HG03342 (cell line): Measurements from ENCODE around the gene LPCAT1.

ENCODE experiments used
- ATAC-seq: cut with Tn5 transposase; IDR thresholded peaks from one replicate; pipeline ENCODE4 v1.9.1; 2021; ENCODE audit warnings: mild to moderate bottlenecking, moderate library complexity; ENCODE audit not compliant: unreplicated experiment

The LPCAT1 gene

DNA sequence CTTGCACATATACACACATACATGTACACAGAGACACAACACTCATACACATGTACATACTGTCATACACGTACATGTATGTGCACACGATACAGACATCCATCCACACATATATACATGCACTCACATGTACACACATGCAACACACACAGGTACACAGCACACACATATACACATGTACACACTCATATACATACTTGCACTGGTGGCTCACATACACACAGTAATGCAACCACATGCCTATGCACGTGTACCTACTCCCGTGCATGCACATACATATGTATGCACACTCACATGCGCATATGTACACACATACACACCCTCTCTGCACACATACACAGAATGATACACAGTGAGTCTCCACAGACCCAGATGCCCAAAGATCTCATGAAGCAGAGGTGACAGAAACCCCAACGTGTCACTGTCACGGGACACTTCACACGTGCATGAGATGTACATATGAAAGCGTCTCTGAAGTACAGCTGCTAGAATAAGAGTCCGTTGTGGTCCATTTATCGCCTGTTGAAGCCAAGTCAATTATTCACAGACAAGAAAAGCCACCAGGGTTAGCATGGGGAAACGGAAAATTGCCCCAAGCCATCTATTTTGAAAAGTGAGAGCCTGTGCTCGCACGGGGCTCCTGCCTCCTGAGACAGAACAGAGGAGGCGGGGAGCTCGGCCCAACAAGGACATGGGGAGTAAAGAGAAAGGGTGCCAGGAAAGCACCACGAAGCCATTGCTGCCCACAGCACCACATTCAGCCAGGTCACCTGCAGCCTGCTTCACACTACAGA, 24.9 kb downstream of the LPCAT1 start:
- ATAC-seq = peak; percentile 39

DNA sequence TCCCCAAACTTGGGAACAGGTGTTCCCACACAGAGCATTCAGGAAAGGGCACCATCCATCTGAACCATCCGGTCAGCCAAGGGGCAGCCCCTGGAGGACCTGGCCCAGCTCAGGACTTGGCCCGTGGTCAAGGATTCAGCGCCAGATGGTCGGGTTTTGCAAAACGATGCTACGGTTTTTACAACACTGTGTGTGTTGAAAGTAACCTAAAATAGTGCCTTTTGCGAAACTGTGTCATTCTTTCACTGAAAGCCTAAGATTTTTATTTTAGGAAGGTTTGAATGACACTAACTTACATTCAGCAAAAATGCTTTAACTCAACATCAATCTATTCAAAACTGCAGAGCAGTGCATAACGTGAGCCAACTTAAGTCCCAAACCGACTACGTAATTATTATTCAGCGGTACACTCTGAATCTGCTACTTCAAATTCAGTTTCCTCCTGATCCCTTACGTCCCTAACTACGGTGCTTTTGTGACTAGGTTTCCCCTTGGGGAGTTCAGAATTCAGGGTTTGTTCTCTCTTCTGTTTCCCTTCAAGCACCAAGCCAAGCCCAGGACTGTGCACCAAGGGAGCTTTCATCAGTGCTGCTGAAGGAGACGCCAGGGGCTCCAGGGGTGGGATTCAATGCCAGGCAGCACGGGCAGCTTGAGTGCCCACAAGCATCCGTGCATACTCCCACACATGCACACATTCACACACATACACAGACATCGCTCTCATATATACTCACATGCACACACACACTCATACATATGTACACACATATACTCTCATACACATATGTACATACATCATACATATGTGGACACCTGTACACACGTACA, 25.8 kb downstream of the LPCAT1 start:
- peak; percentile 19 for ATAC-seq

DNA sequence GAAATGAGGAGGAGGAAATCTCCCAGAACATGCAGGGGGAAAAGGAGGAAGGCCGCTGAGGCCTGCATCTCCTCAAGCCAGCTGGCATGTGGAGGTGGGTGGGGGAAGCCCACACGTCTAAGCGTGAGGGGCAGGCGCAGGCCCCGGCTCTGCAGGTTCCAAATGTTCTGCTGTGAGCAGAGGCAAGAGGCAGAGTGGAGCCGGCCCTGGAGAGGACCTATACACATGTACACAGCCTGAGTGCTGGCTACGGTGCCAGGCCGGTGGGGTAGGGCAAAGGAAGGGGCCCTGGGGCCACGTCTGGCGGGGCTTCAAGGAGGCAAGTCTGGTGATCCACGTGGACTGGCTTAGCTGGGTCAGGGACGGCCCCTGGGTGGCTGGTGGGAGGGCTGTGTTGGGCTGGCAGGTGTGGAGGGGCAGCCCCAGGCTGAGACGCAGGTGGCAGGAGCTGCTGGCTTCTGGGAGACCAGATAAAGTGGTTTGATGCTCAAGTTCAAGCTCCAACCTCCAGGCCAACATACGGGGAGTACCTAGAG, 26.4 kb downstream of the LPCAT1 start:
- ATAC-seq = peak; percentile 27

DNA sequence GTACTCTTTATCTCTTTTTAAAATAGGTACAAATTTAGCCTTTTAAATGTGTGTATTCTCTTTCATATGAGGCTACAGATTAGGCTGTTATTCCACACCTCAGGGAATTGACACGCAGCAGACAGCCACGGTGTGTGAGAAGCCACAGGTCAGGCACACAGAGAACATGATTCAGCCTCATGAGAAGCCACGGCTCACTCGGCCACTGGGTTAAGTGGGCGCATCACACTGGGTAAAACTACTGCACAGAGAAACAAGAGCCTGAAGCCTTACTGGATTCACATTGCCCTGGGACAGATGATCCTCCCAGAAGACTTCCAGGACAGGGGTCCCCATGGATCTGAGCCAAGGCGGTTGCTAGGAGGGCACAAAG, 28.2 kb downstream of the LPCAT1 start:
- no peak for ATAC-seq

DNA sequence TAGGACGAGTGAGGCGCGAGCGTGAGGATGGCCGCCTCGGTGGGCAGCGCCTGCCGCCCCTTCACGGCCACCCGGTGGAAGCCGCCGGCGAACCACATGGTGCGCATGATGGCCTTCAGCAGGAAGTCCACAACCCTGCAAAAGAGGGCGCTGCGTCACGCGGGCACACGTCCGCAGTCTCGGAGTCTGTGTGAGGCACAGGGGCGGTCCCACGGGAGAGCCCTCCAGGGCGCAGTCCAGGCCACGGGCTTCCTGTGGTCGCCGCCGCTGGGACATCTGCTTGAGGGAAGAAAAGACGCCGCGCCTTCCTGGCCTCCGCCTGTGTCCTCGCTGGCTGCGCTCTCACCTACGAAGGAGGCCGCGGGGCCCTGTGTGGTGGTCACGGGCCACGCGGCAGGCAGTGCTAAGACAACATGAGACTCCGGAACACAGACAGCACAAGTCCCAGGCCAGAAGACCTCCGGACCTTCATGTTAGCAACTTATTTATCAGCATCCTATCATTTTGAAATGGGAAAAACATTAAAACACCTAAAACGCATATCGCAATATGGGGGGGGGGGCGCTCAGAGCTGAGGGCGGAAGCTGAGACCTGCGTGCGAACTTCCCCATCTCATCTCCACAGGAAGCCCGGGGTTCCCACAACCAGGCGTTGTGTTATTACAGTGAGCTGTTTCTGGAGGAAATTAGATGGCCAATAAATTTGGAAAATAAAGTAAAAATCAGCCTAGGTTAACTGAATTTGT, 28.8 kb downstream of the LPCAT1 start:
- no peak for ATAC-seq

DNA sequence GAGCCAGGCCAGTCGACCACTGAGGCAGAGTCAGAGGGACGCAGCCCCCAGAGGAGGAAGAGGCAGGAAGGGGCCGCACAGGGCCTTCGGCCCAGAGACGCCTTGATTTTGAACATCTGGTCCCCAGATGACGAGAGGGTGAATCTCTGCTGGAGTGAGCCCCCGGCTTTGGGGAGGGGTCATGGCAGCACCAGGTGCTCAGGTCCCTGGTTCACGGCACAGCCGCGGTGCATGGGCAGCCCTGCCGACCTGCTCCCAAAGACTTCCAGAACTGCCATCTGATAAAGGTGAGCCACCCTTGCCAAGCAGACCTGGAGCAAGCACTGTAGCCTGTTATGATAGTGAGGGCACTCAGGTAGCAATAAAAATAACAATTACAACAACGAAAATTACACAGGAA, 29.8 kb downstream of the LPCAT1 start:
- ATAC-seq = no peak

DNA sequence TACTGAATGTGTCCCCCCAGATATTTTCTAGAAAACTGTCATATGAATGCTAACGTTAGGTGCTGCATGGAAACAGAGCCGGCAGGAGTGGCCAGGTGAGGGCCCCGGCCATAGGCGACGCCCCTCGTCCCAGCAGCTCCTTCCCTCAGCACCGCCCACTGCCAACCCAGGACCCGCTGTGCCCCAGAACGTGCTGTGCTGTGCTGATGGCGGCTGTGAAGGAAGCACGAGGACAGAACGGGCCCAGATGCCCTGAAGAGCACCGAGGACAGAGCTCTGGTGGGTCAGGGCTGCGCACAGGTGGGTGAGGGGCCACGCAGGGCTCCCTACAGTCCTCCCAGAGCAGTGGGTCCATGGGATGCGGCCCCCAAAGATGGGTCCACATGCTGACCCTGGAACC, 30.3 kb downstream of the LPCAT1 start:
- ATAC-seq = no peak

DNA sequence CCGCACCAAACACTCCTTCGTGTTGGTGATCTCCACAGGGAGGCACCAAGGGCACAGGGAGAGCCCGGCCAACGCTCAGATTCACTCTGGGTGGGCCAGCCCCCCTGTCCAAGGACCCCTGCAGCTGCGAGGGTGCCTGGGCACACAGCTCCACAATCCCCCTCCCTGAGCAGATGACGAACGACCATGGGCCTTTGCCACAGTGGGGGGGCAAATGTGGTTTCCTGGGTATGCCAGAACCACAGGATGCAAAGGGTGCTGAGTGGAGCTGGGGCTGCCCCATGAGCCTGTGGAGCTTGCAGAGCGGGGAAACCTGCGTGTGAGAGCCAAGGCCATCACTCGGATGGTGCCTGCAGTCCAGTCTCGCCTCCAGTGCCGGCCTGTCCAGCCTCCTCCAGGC, 31.0 kb downstream of the LPCAT1 start:
- ATAC-seq = no peak

DNA sequence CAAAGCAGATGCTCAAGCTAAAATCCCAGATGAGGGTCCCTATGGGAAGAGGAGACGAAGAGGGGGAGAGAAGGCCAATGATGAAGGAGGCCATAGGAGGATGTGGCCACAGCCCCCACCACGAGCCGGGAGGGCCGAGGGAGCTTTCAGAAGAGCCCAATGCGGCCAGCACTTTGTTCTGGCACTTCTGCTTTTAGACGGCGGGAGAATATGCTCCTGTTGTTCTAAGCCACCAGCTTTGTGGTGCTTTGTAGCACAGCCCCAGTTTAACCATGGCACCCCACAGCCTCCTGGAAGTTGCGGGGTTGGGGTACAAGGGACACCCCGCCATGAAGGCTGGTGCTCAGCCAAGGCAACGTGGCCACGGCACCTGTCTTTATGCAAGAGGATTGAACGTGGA, 33.4 kb downstream of the LPCAT1 start:
- no peak for ATAC-seq

DNA sequence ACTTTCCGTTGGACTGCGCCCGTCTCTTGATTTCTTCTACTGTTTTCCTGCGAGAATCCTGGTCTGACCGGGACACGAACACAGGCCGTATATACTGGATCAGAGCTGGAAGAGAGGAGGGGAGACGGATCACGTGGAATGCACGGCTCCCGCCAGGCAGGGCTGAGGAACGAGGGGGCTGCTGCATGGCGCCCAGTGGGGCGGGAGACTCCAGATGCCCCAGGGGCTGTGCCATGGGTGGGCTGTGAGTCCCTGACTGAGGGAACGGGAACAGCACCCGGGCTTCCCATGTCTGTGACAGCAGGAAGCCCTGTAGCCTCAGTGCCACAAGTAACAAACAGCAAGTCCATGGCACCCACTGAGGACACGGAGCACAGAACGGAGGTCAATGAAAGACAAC, 34.0 kb downstream of the LPCAT1 start:
- no peak for ATAC-seq

DNA sequence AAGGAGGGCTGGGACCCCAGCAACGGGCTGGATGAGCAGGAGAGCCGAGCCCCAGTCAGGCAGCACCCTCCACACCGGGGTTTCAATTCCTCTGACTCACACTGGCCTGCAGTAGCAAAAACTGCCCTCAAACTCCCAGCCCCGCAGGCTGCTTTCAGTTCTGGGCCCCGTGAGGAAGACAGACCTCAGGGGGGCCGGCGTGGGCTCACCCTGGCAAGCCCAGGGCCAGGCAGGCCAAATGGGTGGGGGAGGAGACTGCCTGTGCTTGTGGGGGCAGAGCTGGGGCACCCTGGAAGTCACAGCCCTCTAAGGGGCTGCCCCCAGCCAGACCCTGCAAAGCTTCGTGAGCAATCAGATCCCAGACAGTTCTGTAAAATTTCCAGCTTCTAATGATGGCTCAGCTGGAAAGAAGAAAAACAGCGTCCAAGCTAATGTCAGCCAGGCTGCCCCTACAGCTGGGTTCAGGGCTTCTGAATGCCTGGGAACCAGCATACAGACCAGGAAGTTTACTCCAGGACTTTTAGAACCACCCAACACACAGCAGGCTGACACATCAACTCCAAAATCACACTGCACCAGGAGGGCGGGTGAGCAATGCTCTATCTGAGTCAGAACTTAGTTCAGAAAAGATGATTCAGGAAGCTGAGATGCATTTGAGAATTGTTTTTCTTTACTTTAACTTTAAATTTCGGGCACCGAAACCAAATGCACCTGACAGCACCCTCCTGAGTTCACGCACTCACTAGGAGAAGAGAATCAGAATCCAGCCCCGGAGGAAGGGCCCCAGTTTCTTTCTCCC, 34.7 kb downstream of the LPCAT1 start:
- peak; percentile 39 for ATAC-seq

DNA sequence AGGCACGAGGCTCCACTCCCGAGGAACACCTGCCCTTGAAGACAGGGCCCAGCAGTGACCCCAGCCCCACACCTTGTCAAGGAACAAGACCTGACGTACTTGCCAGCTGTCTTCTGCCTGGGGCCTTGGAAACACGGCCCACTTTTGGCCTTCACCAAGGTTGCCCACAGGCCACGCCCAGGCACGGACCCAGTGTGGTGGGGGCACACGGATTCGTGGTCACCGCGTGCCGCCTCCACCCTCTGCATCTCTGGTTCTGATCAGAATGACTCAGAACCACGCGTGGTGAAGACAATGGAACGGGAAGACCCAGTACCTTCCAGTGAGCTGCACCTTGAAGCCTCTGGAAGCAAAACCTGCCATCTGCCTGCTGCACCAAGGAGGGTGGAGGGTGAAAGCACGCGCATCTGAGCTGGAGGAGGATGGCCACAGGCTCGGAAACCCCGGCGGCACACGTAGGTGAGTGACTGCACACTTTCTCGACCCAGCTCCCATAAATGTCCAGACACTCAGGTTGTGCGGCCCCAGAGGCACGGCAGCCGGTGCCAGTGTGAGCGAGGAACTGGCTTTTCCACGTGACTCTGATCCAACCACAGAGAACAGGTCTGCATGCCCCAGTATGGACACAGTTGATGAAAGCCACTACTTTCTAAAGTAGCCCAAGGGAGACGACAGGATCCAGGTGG, 36.5 kb downstream of the LPCAT1 start:
- ATAC-seq = no peak

DNA sequence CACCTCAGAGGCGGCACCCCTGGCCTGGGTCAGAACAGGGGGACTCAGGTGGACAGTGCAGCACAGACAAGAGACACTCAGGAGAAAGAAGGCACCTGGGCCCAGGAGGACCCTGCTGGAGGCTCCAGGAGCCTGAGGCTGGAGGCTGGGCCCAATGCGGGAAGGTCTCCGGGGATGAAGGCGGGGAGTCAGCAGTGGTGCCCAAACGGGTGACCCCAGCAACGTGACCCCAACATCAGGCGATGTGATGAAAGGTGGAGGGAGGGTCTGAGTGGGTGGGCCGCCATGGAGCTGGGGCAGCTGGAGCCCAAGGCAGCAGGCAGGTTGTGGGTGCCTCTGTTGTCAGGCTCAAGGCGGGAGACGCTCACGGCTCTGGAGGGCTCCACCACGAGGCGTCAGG, 37.5 kb downstream of the LPCAT1 start:
- ATAC-seq = no peak

DNA sequence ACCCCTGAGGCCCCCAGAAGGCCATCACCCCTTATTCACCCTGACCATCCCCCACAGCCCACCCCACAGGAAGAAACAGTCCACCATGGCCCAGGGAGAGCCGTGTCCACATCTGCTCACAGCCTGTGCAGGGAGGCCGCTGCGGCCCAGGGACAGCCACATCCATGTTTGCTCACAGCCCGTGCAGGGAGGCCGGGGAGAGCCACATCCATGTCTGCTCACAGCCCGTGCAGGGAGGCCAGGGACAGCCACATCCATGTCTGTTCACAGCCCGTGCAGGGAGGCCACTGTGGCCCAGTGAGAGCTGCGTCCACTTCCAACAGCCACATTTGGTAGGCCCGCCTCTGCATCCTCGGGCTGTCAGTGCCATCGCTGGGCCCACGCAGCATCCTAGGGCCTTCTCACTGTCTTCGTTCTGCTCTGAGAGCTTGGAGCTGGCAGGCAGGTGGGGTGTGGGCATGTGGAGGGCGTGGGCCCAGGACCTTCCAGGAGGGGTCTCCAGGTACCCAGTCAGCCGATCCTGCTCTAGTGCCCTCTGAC, 38.1 kb downstream of the LPCAT1 start:
- ATAC-seq = no peak

DNA sequence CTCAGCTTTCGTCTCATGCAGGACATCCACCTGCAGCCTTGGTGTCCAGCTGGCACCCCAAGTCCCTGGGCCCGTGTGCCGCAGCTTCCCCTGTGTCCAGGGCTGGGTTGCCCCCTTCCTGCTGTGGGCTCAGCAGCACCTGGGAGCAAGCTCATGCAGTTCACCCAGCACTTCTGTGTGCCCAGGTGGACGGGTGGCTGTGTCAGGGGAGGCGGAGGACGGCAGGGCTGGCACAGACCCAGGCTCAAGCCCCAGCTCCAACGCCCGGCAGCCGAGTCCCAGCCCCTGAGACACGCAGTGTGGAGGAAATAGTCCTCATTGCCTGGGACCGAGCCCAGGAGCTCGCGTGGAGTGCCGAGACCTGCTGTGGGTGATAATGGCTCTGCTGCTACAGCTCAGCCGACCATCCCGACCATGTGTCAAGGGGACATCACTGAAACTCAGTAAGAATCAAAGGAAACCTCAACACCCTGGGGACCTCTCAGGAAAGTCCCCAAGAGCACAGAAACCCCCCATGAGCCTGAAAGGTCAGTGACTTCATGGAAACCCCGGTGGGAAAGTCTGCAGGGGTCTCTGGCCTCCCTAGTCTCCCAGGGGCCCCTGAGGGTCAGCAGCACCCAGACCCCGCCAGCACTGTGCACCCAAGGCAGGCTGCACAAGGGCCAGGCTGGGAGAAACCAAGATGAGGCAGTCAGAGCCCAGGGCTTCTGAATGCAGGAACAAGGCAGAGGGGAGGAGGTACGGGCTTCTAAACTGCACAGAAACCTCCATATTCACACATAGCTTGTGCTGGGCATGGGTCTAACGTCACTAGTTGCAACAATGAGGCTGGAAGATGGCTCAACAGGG, 38.8 kb downstream of the LPCAT1 start:
- ATAC-seq = peak; percentile 65

DNA sequence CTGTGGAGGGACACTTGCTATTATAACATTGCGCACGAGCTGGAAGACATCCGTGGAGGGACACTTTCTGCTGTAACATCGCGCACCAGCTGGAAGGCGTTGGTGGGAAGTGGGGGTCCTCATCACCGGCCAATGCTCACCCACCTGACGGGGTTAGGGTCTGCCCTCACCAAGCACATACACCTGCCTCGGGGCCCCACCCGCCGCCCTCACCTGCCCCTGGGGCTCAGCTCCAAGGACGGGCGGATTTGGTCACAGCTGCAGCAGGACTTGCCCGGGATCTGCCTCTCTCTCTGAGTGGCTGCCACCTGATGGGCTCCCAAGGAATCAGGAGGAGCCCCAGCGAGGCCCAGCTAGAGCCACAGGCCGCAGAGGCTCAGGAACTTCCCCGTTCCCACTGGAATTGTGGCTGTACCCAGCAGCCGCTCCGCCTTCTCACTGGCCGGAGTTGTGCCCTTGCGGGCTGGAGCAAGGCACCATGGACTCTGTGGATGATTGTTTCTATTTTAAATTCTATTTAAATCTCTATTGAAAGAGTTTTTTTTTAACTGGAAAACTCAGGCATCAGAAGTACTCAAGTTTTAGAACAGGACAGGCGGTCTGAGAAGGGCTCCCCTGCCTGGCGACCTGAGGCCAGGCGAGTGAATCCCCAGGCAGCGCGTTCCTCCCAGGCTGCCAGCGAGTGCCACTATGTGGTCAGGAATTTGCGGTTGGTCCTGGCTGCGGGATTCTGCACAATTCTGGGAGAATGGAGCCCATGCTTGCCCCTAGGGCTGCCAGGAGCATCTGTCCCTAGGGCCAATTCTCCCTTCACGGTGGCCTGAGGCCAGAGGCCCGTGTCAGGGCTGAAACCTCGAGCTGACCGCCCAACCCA, 39.7 kb downstream of the LPCAT1 start:
- ATAC-seq = no peak

DNA sequence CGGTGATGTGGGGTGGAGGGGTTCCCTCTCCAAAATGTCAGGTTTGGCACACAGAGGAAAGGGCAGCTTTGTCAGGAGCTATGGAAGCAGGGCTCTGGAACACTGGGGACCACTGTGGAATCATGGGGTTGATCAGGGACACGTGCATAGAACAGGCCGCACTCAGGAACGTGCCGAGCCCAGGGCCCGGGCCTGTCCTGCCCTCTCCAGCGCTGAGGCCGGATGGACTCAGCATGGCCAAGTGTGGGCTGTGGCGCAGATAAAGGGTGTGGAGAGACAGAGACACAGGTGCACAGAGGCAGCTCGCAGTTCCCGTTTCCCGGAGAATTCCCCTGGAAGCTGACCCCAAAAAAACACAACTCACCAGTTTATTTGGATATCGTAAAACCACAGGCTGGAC, 40.7 kb downstream of the LPCAT1 start:
- no peak for ATAC-seq

DNA sequence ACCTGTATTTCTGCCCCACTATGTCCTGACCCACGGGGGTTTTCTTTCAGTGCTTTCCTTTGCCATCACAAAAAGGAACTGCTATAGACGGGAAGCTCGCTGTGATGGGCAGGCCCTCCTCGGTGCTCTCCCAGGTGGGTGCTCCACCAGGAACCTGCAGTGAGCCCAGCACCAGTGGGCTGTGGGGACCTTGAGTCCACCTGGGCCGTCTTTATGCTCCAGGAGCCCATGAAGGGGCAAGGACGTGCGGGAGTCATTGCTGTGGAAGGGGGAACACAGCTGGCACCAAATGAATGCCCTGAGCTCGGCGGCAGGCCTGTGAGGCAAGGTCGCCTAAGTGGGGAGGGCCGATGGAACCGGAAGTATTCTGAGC, 41.8 kb downstream of the LPCAT1 start:
- no peak for ATAC-seq
